Measurements from ENCODE around the gene TNFSF8.

TNFSF8 gene

DNA sequence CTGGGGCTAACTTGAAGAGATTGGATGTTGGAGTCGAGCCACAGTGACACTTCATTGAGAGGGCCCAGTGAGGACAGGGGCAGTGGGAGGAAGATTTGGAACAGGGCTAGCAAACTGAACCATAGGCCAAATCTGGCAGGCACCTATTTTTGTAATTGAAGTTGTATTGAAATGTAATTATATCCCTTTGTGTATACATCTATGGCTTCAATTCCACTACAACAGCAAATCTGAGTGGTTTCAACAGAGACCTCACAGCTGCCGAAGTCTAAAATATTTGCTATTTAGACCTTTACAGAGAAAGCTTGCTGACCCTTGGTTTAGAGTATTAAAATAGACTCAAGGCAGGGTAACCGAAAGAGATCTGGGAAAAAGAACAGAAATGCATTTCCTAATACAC is 4.7 kb upstream of the TNFSF8 start:
- DNase-seq, result no peak

DNA sequence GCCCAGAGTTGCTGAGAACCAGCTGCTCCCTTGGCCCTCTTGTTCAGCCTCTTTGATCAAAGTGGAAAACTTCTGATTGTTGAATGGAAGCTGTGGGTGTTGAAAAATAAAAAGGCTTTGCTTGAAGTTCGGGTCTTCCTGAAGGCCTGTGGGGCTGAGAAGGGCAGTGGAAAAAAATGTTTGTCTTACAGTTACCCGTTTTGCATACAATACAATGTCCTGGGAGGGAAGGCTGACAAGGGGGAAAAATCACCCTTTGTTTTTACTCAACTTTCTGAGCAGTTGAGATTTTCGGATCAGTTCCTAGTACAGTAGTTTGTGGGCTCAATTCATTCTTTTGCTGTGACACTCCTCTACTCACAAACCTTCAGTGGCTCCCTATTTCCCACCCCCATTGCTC is 2.1 kb upstream of the TNFSF8 start:
- DNase-seq, result no peak

DNA sequence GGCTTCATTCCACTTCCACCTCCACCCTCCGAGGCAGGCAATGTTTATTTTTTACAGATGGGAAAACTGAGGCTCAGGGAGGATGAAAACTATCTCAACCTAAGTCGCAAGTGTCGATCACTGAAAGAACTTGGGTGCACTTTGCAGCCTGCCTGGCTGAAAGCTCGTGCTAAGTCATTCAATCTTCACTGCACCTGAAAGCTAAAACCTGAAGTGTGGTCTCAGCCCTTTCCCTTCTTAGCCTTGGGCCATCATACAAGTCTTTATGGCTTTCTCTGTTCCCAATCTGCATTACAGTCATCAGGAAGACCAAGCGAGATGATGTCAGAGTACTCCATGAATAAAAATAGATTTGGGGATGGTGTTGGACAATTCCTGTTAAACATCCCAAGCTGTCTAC is 1.0 kb upstream of the TNFSF8 start:
- no peak for DNase-seq

DNA sequence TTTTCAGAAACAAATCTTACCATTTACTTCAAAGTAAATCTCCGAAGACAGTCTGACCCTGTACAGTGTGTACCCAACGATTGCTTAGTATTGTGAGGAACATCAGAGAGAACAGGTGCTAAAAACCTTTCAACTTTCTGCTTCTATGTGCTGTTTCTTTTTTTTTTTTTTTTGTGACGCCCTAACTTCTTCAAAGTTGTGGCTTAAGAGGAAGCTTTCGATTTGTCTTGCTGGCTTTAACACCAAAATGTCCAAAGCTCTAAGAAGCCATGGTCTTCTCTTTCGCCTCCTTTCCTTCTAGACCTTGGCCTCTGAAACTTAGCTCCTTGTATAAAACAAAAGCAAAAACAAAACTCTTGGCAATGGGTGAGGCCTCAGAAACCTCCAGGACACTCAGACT is 1.2 kb downstream of the TNFSF8 start:
- DNase-seq, result peak in 3 of 6 experiments; percentile 76 to 86 (median 82)

DNA sequence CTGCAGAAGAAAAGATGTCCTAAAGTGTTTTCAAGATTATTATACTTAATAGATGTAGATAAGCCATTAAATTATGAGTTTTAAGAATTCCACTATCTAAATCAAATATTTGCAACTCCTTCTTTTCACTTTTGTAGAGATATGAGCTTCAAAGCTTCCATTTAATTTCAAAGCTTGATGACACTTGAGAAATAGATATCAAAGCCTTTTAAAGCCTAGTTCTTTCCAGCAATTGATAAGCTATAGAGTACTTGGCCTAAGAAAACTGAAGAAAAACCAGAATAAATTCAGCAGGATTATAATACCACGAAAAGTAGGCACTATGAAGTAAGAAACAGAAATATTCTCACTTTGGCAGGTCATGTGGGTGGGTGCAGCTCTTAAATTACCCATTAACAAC is 1.7 kb downstream of the TNFSF8 start:
- no peak for DNase-seq

DNA sequence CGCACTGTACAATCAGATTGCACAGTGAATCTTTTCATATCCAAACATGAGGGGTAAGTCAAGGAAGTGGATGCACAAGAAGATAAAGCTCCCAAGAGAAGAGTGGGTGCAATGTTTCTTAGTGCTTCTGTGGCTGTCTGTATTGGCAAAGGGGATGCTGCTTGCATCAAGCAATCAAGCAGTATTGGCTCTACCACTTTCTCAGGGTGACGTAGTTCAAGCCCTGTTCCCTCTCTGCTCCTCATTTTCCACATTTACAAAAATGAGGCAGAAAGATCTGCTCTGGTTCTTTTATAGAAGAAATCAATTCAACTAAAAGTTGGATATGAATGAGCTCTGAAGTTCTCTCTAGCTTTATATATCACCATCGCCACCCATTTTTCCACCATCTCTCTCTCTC is 2.3 kb downstream of the TNFSF8 start:
- DNase-seq, result peak in 1 of 6 experiments; percentile 30

DNA sequence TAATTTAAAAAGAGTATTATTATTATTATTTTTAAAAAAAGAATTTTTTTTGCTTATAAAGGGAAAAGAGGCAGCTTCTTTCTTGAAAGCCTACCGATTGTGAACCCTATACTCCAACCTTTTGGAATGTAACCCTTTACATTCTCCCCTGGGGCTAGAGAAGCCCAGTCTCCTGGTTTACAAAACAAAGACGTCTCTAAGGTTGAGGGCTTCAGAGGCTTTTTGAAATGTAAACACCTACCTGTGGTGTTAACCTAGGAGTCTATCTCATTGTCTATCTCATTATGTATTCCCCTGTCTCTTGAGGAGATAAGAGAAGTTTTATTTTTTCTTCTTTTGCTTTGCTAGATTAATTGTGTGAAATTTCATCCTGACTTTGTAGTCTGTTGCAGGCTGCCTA is 4.7 kb downstream of the TNFSF8 start:
- DNase-seq, result no peak

DNA sequence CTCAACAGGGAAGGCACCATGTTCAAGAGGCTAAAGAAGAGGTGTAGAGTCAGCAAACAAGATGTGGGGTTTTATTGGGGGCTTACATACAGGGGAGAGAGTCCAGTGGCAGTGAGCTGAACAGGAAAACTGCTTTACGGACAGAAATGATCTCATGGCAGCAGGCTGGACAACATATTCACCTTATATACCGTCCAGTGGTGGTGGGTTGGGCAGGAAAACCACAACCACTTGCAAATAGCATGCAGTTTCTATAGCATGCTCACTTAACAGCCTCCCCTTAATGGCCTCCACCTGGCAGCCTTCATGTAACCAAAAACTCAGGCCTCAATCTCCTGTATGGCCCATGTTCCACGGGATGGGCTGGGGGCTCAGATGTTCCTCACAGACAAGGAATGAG is 5.4 kb downstream of the TNFSF8 start:
- DNase-seq, result no peak

DNA sequence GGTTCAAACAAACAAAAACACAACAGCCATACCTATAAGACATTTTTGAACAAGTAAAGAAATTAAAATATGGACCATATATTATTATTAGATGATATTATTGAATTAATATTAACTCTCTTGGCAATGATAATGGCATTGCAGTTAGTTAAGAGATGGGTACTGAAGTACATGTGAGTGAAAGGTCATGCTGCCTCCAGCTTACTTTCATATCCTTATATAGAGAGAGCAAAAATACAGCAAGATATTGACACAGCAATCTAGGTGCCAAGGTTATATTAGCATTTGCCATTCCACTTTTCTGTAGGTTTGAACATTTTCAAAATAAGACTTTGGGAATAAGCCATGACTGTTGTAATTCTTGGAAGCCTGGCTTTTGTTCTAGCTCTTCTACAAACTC is 6.1 kb downstream of the TNFSF8 start:
- DNase-seq, result no peak

DNA sequence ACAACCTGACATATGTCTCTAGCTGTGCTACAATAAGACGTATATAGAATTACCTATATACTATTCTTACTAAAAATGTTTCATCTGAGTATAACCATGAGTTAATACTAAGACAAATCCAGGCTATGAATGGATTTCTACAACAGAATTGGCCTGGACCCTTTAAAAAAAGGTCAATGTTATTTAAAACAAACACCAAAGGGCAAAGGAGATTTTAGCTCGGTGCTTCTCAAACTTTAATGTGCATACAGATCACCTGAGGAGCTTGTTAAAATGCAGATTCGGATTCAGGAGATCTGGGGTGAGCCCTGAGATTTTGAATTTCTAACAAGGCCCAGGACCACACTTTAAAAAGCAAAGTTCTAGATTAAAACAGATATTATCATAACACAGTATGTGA is 6.5 kb downstream of the TNFSF8 start:
- no peak for DNase-seq

DNA sequence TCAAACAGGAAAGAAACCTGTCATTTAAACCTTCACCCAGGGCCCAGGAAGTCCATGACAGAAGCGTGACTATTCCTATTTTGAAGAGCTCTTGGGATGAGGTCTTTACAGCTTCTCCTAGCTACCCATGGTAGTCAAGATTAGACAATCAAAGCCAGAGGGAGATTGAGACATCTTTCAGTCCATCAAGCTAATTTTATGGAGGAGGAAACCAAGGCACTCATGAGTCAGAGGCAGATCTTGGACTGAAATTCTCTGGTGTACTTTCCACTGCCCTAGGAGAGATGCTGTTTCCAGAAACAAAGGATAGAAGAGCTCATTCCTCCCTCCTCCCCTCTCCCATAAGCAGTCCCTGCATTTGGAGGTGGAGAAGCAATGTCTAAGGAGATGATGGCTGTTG is 9.2 kb downstream of the TNFSF8 start:
- DNase-seq, result no peak

DNA sequence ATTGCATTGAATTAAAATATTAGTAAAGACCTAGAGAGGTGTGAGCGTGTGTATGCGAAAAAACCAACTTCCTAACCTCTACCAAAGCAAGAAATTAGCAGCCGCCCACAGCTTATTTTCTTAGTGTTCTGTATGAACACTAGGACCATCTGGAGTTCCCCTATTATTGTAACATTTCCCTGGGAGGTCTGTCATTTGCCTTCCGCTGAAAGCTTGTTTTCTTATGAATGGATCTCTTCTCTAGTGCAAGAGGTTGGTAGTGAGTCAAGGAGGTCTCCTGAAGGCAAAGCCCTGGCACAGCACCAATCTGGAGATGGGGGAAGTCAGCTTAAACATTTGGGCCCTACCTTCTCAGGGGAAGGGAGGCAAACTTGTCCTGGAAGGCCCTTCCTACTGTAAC is 10.8 kb downstream of the TNFSF8 start:
- DNase-seq, result no peak

DNA sequence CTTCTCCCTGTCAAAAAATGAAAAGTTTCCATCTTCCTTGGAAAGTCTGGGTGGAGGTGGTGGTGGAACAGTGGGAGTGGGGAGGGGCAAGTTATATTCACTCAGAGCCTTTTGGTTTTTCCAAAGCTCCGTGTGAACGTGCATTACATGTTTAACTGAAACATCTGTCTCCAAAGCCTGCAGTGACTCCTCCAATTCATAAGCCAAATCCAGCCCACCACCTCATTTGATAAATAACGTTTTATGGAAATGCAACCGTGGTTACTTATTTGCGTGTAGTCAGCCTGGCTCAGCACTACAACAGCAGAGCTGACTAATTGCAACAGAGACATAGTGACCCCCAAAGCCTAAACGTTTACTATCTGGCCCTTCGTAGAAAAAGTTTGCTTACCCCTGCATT is 13.9 kb downstream of the TNFSF8 start:
- no peak for DNase-seq

DNA sequence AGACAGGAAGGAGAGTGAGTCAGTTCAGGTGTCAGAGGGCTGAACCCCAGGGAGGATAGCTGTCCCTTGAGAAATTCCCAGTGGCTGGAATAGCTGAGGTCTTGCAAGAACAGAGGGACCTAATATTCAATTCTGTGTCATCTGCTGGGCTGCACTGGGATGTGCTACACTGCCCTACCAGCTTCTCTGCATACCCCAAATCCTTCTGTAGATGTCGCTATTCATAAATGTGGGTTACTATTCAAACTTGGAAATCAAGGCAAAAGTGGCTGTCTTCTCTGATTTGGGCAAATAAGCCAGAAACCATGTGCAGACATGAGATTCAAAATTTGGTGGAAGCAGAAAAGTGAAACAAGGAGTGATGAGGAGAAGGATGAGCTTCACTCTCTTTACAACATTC is 16.3 kb downstream of the TNFSF8 start:
- no peak for DNase-seq

DNA sequence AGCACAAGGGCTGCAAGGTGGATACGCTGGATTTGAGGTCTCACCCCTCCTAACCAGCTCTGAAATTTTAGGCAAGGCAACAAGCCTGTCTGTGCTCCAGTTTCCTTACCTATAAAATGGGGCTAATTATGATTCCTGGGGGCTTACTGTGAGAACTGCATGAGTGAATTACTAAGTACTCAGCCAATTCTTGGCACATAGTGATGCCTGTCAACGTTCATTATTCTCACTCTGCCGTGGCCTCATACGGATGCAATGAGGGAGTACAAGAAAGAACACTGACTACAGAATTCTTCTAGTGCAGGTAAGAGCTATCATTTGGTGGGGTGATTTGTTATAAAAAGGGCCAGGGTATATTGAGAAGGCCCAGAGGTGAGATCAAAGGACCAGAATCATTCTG is 16.7 kb downstream of the TNFSF8 start:
- DNase-seq, result no peak

DNA sequence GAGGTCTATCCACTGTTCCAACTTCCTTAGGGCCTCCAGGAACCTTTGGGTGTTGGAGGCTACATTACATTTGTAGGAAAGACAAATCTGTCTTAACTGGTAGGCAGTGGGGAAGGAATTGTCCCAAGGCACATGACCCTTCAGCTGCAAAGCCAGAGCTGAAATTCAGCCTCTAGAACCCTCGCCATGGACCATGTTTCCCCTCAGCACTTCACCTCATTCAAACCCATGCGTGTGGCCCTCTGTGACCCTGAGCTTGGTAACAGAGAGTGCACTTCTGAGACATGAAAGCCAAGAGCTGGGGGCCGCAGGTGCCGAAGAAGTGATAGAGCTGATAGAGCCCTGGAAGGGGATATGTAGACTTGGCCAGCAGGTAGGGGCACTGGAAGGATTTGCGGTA is 17.2 kb downstream of the TNFSF8 start:
- DNase-seq, result no peak

DNA sequence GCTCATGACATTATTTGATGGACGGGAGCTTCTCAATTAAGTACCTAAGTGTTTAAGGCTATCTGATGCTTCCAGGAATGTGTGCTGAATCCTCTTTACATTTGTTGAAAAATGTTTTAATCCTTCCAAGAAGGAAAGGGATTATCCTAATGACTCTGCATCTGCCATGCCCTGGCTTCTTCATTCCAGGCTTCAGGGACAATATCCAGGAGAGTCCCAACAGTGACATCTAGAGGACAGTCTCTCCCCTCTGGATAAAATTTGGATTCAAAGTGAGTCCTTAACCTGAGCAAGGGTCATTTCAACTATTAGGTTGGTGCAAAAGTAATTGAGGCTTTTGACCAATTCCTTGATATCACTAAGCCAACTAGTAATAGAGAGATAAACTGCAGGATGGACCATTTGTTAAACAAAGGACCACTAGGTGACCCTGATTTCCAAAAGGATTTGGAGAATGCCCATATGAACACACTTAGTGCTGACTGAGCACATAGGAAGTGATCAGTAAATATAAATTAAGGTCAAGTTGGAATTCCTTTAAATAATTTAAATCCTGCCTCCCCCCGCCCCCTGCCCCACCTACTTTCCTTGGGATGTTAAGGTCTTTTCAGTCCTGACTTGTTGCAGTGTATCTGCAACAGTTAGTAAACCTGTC is 19.1 kb downstream of the TNFSF8 start:
- no peak for DNase-seq

DNA sequence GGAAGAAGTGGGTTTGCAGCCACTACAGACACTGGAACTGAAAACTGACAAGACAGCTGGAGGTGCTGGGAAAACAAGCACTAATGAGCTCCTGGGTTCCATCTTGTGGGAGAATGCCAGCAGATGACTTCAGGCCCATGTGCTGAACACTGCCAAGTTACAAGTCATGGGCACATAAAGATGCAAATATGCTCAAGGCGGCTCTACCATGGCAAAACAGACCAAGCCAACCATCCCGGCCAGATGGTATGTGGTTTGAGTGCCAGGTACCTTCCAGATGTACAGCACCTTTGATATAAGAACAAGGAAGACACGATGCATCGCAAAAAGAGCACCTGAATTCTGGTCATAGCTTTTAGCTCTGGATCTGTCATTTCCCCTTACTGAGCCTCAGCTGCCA is 19.9 kb downstream of the TNFSF8 start:
- DNase-seq, result no peak

DNA sequence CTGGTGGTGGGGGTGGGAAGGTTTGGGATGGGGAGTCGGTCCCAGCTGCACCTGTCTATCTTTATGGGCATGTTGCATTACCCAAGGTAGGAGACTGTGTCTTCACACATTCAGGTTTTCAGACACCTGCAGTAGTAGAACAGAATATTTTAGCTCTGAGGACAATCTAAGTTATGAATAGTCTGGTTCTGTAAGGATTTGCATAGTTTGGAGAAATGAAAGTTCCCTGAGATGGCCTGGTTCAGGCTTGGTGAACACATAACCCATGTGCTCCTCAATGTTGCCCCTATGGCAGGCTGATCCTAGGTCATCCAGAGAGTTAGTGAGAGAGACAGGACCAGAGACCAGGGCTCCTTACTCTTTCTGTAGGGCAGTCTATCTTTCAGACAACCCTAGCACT is 20.7 kb downstream of the TNFSF8 start:
- DNase-seq, result no peak

DNA sequence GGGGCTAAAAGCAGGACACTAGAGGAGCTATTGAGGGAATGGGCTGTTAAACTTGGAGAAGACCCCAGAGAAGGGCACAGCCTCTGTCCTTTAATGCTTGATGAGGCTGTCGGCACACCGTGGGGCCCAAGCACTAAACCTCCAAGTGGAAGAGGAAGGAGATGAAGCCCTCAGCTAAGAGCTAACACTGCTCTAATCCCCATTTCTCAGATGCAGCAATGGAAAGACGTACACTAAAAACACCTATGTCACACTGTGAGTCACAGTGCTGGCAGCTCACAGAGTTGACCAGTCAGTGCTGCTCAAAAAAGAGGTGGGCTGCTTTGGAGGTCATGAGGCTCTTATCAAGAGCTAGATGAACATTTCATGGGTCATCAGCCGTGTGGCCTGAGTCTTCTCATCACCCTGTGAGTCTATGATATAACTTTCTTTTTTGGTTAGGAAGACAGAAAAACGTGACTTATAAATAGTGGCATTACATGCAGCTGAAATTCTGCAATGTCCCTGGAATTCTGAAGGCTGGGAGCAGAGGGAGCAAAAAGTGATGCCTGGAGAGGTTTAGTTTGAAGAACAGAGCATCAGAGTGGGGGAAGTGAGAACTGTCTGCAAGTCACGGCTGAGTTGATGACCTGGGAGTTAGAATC is 21.5 kb downstream of the TNFSF8 start:
- DNase-seq, result no peak

DNA sequence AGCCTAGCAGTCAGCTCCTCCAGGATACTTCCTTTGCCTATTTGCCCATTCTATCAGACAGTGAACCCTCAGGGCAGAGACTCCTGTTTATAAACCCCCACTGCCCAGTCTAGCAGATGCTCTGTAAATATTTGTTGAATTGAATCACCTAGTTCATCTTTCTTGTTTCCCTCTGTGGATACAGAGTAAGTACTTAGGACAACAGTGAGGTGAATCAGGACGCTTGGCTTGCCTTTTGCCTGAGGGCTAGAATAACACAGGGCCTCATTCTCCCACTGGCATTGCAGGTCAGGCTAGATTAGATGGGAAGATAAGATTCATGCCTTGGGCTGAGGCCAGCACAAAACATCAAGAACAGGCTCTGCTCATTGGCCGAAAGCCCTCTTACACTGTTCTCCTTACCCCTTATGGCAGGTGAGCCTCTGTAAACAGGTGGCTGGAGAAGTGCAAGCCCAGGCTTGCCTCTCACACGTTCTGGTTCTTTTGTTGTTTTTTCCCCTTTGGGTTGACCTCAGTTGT is 22.2 kb downstream of the TNFSF8 start:
- DNase-seq, result no peak

DNA sequence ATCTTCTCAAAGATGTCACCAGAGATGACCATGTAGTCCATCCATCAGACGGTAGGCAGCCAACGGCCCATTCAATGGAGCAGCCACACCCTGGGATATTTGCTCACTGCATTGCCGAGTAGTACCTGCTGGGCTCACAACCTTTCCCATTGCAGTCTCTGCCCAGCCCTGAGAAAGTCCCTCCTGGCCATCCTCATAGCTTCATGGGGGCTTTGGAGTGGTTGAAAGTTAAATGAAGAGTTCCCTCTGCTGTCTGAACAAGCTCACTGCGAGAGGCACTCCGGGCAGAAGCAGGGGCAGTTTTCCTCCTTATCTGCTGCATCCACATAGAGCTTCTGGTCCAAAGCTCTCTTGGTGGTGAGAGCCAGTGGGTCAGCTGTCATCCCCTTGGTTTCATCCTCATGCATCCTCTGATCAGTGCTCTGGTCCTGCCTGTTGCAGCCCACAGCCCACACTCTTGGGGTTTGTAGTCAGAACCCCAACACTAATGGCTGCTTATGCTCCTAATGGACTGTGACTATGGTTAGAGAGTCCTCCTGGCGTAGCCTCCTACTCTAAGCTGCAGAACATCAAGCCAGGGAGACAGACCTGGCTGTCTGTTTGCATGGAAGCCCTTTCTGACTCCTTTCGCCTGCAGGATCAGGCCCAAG is 23.3 kb downstream of the TNFSF8 start:
- DNase-seq, result peak in 2 of 6 experiments; percentile 13 to 16

DNA sequence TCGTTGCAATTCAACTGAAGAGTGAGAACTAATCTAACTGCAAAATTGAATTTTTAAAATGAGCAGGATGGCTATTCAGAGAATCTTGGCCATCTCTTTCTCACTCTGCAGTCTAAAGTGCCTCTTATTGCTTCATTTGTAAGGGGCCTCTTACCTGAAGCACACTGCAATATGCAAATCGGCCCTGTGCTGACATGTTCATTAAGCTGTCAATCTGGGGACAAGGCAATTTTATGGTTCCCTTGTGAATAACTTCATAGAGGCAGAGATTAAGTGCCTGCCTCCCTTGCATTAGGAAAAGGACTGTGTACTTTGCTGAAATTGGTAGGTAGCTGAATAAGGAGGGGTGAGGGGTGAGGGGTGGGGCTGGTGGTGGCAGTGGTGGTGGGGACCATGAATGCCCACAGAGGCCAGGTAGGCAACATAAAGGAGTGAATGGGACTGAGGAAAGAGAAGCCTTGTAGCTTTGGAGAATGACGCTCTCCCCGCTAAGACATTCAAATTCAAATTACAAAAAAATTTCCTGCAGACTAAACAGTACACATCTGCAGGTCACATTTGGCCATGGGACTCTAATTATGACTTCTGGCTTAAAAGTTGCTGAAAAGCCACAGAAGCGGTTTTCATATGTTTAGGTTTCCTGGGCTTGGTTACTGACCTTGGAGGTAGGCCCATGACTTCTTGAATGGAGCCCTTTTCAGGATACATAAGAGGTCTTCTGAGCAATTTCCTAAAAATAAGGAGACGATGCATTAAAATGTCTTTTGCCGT is 25.0 kb downstream of the TNFSF8 start:
- DNase-seq, result no peak
